Heart right ventricle (tissue), 16 donors: ENCODE results near the gene UNC80. TPM values are rescaled to one million over a fixed set of nuclear protein-coding genes. Genes with fewer than 3 reads are reported as not detected.

Source experiments
- ATAC-seq, 8 donors: fragments of 200-7000 bp; cut with Tn5 transposase; one replicate each; pipeline ENCODE4 v1.9.1; 2020; ENCODE audit warnings: mild to moderate bottlenecking in 8 of 8, moderate library complexity in 8 of 8, moderate number of reproducible peaks in 1 of 8
- DNase-seq, 2 donors: peaks; one replicate each; pipeline ENCODE4 v3.0.0-alpha.2; 2020
- H3K27ac ChIP-seq, 10 donors: fragments of 200-600 bp; sonication (generic) in 2 of 10; one replicate each; pipeline versions ENCODE4 v1.5.0 to v1.8.0; 2020 to 2022; ENCODE audit warnings: mild to moderate bottlenecking in 3 of 10
- H3K27me3 ChIP-seq, 7 donors: fragments of 200-600 bp; one replicate each; pipeline ENCODE4 v1.8.0; 2021 to 2022; ENCODE audit warnings: mild to moderate bottlenecking in 2 of 7
- H3K36me3 ChIP-seq, 9 donors: fragments of 200-600 bp; sonication (generic) in 1 of 9; one replicate each; pipeline versions ENCODE4 v1.5.0 to v1.8.0; 2020 to 2022; ENCODE audit warnings: mild to moderate bottlenecking in 2 of 9
- H3K4me1 ChIP-seq, 9 donors: fragments of 200-600 bp; sonication (generic) in 1 of 9; one replicate each; pipeline versions ENCODE4 v1.5.0 to v1.8.0; 2020 to 2022; ENCODE audit warnings: mild to moderate bottlenecking in 4 of 9
- H3K4me3 ChIP-seq, 10 donors: fragments of 200-600 bp; sonication (generic) in 2 of 10; one replicate each; pipeline versions ENCODE4 v1.5.0 to v1.8.0; 2020 to 2022; ENCODE audit warnings: mild to moderate bottlenecking in 7 of 10, moderate library complexity in 2 of 10
- H3K9me3 ChIP-seq, 11 donors: fragments of 200-600 bp in 10 of 11; sonication (generic) in 2 of 11; one replicate each; pipeline versions ENCODE4 v1.5.0 to v1.8.0; 2013 to 2022; ENCODE audit warnings: mild to moderate bottlenecking in 2 of 11, control low read depth in 1 of 11, moderate library complexity in 1 of 11
- CTCF ChIP-seq, 9 donors: fragments of 200-600 bp; sonication (generic) in 2 of 9; IDR thresholded peaks; one replicate each; pipeline versions ENCODE4 v1.5.0 to v1.8.0; 2021 to 2022; ENCODE audit warnings: antibody characterized with exemption in 9 of 9, mild to moderate bottlenecking in 5 of 9, moderate library complexity in 1 of 9
- WGBS, 2 donors: extraction: QIAGEN DNeasy Blood & Tissue Kit; methylation state at CpG; one replicate each; pipeline ENCODE4 v1.1.7; 2013; ENCODE audit warnings: inconsistent platforms in 1 of 2; 5-methylcytosine and 5-hydroxymethylcytosine counted together
- intact Hi-C, 10 donors: fragments of 100-400 bp; cut with DNase I; formaldehyde crosslinking; loops; one replicate each; pipeline versions ENCODE4 v1.11.1 to v1.14.2; 2022
- polyA plus RNA-seq, 2 donors: library from polyadenylated mRNA; stranded (reverse); fragments of 200-250 nt; gene quantifications; one replicate each; pipeline ENCODE4 v1.2.3, GENCODE V29; 2013
- total RNA-seq, 10 donors: library from RNA; stranded (reverse); fragmentation: NEBNext Ultra II Directional in 3 of 10; extraction: Animal tissue kit (Norgen Biotek cat#: 25700) in 3 of 10; gene quantifications; one replicate each; pipeline versions ENCODE4 v1.2.1 to v1.2.4, GENCODE V29; 2021 to 2023
- donor health status: Arrhythmogenic right ventricular cardiomyopathy.
- donor health status: ischemic (EF 13 %, LVEDD 7.1; RV severe dilation, severe dysfunction).
- donor health status: healthy with polysubstance abuse.
- donor health status: DM: no; HTN: yes; CAD: no.
- donor health status: DM: no; HTN: no; CAD: no.
- donor health status: ischemic (EF 25% LVEDD 6.9; RV normal size, moderate dysfunction).
- donor health status: ischemic (EF 25% LVEDD 5.7; RV mildly dilated, moderate dysfunction).
- donor health status: healthy.
- donor health status: DM: yes; HTN: yes; CAD: no.
- donor health status: Ischemic cardiomyopathy.
- donor health status: ischemic (EF 35%, LVEDD 5.7; RV mildly dilated, moderate dysfunction).
- donor health status: nonischemic (EF 11% LVEDD 7.7; RV severe dilation, severe dysfunction).
- donor health status: DM: yes; HTN: yes; CAD: no.
- donor health status: PGD.
- donor health status: ischemic (EF 29% LVEDD 5.4; RV normal size, mild dysfunction).
- donor health status: nonischemic (EF 23%, LVEDD 6.1; RV moderate dilation, normal function).

The UNC80 gene
- total and polyA plus RNA-seq, 12 donors = under 0.01 to 1.3 (median 0.32) TPM; not detected in 4

DNA sequence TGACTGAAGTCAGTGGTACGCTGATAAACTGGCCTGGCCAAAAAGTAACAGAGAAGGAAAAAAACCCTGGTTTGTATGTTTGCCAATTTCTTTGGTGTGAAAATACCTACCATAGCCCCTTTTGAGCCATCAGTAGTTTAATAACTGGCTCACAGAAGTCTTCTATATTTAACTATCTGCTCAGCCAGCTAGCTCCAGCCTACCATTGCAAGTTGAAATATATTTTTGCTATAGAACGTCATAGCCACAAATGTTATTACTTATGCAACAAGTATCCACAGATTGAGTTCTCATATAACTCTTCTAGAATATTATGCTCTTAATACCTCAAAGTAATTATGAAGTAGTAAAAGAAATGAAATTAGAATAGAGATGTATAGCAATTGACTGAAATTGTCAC lies 256.0 kb downstream of the UNC80 start:
- Histone ChIP-seq H3K27me3 (no peaks in the 10 kb centered on the region), H3K4me3 (no peak overlapping the region), H3K27ac (no peak overlapping the region), H3K36me3 (peaks cover 0 to 90% (median 13%) of the 10 kb centered on the region in 9 donors), H3K9me3 (no peaks in the 10 kb centered on the region), H3K4me1 (peaks cover 0 to 4% (median 0%) of the 10 kb centered on the region in 9 donors)
- 83 to 84% methylated on average over 2 of the region's 2 CpGs for WGBS, 2 donors
- DNase-seq (no peak), ATAC-seq (no peak)
- intact Hi-C loops = no loop called here
- no peak for TF ChIP-seq CTCF (IDR thresholded peaks at IDR 0.05)

DNA sequence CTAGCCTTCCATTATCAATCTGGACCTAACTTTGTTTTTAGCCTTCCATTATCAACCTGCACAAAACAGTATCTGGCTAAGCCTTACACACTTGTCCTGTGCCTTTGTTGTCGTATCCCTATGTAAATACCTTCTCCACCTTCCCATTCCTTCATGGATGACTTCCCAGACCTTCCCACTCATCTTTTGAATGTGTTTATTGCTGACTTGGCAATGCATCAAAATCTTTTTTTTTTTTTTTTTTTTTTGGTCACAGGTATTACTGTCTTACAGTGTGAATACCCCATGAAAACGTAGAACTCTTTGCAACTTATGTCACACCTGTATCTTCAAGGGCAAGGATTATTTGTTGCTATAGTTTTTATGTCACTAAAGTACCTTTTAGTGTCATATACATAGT lies 256.5 kb downstream of the UNC80 start:
- no peak overlapping the region for H3K27ac ChIP-seq
- no peak for DNase-seq
- no peak for TF ChIP-seq CTCF (IDR thresholded peaks at IDR 0.05)
- no peak for ATAC-seq
- WGBS, 2 donors = 89 to 90% methylated on average over 2 of the region's 2 CpGs
- H3K4me3 ChIP-seq = no peak overlapping the region
- intact Hi-C loops = no loop called here
- no peaks in the 10 kb centered on the region for H3K27me3 ChIP-seq
- no peaks in the 10 kb centered on the region for H3K9me3 ChIP-seq
- H3K4me1 ChIP-seq = peaks cover 0 to 4% (median 0%) of the 10 kb centered on the region in 9 donors
- peaks cover 0 to 85% (median 11%) of the 10 kb centered on the region in 9 donors for H3K36me3 ChIP-seq

- Histone ChIP-seq H3K27ac (no peak overlapping the region), H3K36me3 (peaks cover 0 to 43% (median 0%) of the 10 kb centered on the region in 9 donors), H3K27me3 (no peaks in the 10 kb centered on the region), H3K4me1 (no peaks in the 10 kb centered on the region), H3K4me3 (no peak overlapping the region), H3K9me3 (no peaks in the 10 kb centered on the region)
- ATAC-seq = peak in 1 of 8 donors; percentile 44
- no peak for TF ChIP-seq CTCF (IDR thresholded peaks at IDR 0.05)
- DNase-seq = no peak
- intact Hi-C loops = no loop called here
- WGBS, 2 donors = 79 to 80% methylated on average over 2 of the region's 2 CpGs
Observed at GRCh38 chr2:210034087-210034683, 262.6 kb downstream of the UNC80 start.

DNA sequence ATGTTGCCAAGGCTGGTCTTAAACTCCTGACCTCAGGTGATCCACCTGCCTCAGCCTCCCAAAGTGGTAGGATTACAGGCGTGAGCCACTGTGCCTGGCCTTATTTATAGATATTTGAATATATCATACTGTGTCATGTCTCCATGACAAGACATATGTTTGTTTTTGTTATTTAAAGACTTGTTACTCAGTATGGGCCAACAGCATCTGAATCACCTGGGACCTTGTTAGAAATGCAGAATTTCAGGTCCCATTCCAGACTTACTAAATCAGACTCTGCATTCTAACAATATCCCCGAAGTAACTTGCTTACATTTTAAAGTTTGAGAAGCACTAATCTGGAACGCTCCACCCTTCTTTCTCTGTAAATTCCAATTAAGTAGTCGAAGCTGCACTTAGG lies 264.0 kb downstream of the UNC80 start:
- 94 to 96% methylated on average over 4 of the region's 4 CpGs for WGBS, 2 donors
- intact Hi-C loops = no loop called here

More for the DNA sequence above, 264.0 kb downstream of the UNC80 start:
- Histone ChIP-seq H3K9me3 (no peaks in the 10 kb centered on the region), H3K36me3 (peaks cover 0 to 47% (median 0%) of the 10 kb centered on the region in 9 donors), H3K4me3 (no peak overlapping the region), H3K27me3 (no peaks in the 10 kb centered on the region), H3K27ac (no peak overlapping the region), H3K4me1 (no peaks in the 10 kb centered on the region)
- DNase-seq (no peak), ATAC-seq (no peak)
- TF ChIP-seq CTCF (IDR thresholded peaks at IDR 0.05) = no peak
